GOT3 (cell line): ENCODE data around the gene UBE2H.
"Not testable (repeated sequence)": the region's sequence is repeated elsewhere in the genome, so short reads cannot be mapped to it uniquely, and the experiment has no call there.

Experiments used
- DNase-seq: peaks from one replicate; lab custom pipeline; 2025; ENCODE audit warnings: mixed read lengths; lab: John Stamatoyannopoulos, UW

The UBE2H gene

GRCh38 chr7:129823143-129823542 lies 129.6 kb downstream of the UBE2H start:
- not testable (repeated sequence) for DNase-seq

- DNase-seq: no peak
Observed at GRCh38 chr7:129821476-129821875, 131.3 kb downstream of the UBE2H start.

- DNase-seq: no peak
Observed at GRCh38 chr7:129816742-129817141, 136.0 kb downstream of the UBE2H start.

GRCh38 chr7:129807863-129808262 lies 144.9 kb downstream of the UBE2H start:
- no peak for DNase-seq

- DNase-seq: no peak
Observed at GRCh38 chr7:129804890-129805719, 147.7 kb downstream of the UBE2H start.

- DNase-seq: no peak
Observed at GRCh38 chr7:129804111-129804889, 148.5 kb downstream of the UBE2H start.

GRCh38 chr7:129803546-129804081 lies 149.1 kb downstream of the UBE2H start:
- DNase-seq: no peak

GRCh38 chr7:129801882-129802281 lies 150.9 kb downstream of the UBE2H start:
- no peak for DNase-seq

GRCh38 chr7:129800901-129801300 lies 151.9 kb downstream of the UBE2H start:
- no peak for DNase-seq

GRCh38 chr7:129799350-129799955 lies 153.3 kb downstream of the UBE2H start:
- no peak for DNase-seq

- no peak for DNase-seq
Observed at GRCh38 chr7:129798616-129799349, 154.0 kb downstream of the UBE2H start.

GRCh38 chr7:129797214-129797789 lies 155.5 kb downstream of the UBE2H start:
- no peak for DNase-seq

- DNase-seq: no peak
Observed at GRCh38 chr7:129796186-129796775, 156.5 kb downstream of the UBE2H start.

GRCh38 chr7:129794461-129794860 lies 158.3 kb downstream of the UBE2H start:
- DNase-seq: not testable (repeated sequence)

- no peak for DNase-seq
Observed at GRCh38 chr7:129793506-129794310, 159.1 kb downstream of the UBE2H start.

- DNase-seq: no peak
Observed at GRCh38 chr7:129792721-129793120, 160.0 kb downstream of the UBE2H start.

GRCh38 chr7:129790136-129790535 lies 162.6 kb downstream of the UBE2H start:
- no peak for DNase-seq

- no peak for DNase-seq
Observed at GRCh38 chr7:129789652-129790051, 163.1 kb downstream of the UBE2H start.

GRCh38 chr7:129789000-129789399 lies 163.8 kb downstream of the UBE2H start:
- no peak for DNase-seq
